Activated CD8-positive, alpha-beta T cell treated with anti-CD3 and anti-CD28 coated beads for 36 hours (primary cell): ENCODE data around the gene ABHD14A. TPM values are rescaled to one million over a fixed set of nuclear protein-coding genes. Genes with fewer than 3 reads are reported as not detected.

ENCODE experiments used
- ATAC-seq: fragments of 200-7000 bp; cut with Tn5 transposase; one replicate; pipeline ENCODE4 v1.10.0; 2021; ENCODE audit warnings: mild to moderate bottlenecking, moderate library complexity
- CTCF ChIA-PET: fragments of 350-600 bp; sonication (Branson Sonifier 250); formaldehyde crosslinking; loops from one replicate; lab custom pipeline; 2021; ENCODE audit warnings: antibody characterized with exemption; lab: Charles Lee
- POLR2A ChIA-PET: fragments of 350-600 bp; sonication (Branson Sonifier 250); formaldehyde crosslinking; loops from one replicate; lab custom pipeline; 2021; ENCODE audit warnings: antibody characterized with exemption; lab: Charles Lee
- DNase-seq: peaks from one replicate; pipeline ENCODE4 v3.0.0-alpha.2; 2020
- H3K27ac Mint-ChIP-seq: one replicate; pipeline ENCODE4 v1.8.0; 2021; ENCODE audit warnings: mild to moderate bottlenecking, mixed read lengths
- H3K27me3 Mint-ChIP-seq: one replicate; pipeline ENCODE4 v1.8.0; 2021; ENCODE audit warnings: mixed read lengths
- H3K36me3 Mint-ChIP-seq: one replicate; pipeline ENCODE4 v1.8.0; 2021; ENCODE audit warnings: low read depth, mixed read lengths
- H3K4me1 Mint-ChIP-seq: one replicate; pipeline ENCODE4 v1.8.0; 2021; ENCODE audit warnings: low read depth, mixed read lengths
- H3K4me3 Mint-ChIP-seq: one replicate; pipeline ENCODE4 v1.8.0; 2021; ENCODE audit warnings: mild to moderate bottlenecking, moderate library complexity, mixed read lengths
- H3K9me3 Mint-ChIP-seq: one replicate; pipeline ENCODE4 v1.8.0; 2021; ENCODE audit warnings: mixed read lengths
- intact Hi-C: fragments of 100-400 bp; cut with micrococcal nuclease; formaldehyde crosslinking; loops from one replicate; pipeline ENCODE4 v1.10.0; 2022
- total RNA-seq, 2 experiments: library from RNA; stranded (reverse); gene quantifications; one replicate each; pipeline ENCODE4 v1.2.3, GENCODE V29; 2021
- TF ChIP-seq, protein P1 (sequence below): fragments of 200-600 bp; IDR thresholded peaks from one replicate; pipeline ENCODE4 v1.8.0; 2022; ENCODE audit warnings: antibody characterized with exemption, mild to moderate bottlenecking

ABHD14A gene
- total RNA-seq, 2 experiments from 2014 or later, result 8.9 to 9.5 TPM

- ATAC-seq, result no peak
- POLR2A ChIA-PET, result no interaction called here
- H3K4me1 Mint-ChIP-seq, result no peaks in the 10 kb centered on the region
These were observed 39.1 kb downstream of the ABHD14A start for GRCh38 chr3:52013802-52014598.

DNA sequence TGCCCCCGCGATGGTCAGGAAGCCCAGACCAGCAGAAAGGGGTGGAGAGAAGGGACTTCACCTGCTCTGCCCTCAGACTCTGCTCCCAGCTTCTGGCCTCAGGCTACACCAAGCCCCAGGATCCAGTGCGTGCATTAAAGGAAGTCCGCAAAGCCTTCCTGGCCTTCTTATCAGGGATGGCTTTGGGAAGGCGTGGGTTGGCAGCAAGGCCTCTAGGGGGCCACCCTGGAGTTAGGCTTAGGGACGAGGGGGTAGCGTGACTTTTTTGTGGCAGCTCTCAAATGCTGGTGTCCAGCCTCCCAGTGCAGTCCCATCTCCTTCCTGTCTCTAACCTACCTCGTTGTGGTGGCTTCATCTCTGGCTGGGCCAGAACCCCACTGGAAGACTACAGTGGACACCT is 39.7 kb downstream of the ABHD14A start:
- DNase-seq, result no peak
- no peak for ATAC-seq
- ChIA-PET CTCF (interaction anchor here (0.9 to 1.9 kb wide), 5 partner anchors 12 to 130 kb away, joined by 3 to 7 read pairs (median 6); no protein-coding TSS in a partner anchor), POLR2A (no interaction called here)
- no peaks in the 10 kb centered on the region for H3K4me1 Mint-ChIP-seq
- TF ChIP-seq, protein P1, sequence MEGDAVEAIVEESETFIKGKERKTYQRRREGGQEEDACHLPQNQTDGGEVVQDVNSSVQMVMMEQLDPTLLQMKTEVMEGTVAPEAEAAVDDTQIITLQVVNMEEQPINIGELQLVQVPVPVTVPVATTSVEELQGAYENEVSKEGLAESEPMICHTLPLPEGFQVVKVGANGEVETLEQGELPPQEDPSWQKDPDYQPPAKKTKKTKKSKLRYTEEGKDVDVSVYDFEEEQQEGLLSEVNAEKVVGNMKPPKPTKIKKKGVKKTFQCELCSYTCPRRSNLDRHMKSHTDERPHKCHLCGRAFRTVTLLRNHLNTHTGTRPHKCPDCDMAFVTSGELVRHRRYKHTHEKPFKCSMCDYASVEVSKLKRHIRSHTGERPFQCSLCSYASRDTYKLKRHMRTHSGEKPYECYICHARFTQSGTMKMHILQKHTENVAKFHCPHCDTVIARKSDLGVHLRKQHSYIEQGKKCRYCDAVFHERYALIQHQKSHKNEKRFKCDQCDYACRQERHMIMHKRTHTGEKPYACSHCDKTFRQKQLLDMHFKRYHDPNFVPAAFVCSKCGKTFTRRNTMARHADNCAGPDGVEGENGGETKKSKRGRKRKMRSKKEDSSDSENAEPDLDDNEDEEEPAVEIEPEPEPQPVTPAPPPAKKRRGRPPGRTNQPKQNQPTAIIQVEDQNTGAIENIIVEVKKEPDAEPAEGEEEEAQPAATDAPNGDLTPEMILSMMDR, result no peak
- intact Hi-C loops, result no loop called here
- no peak overlapping the region for H3K27ac Mint-ChIP-seq
- no peaks in the 10 kb centered on the region for H3K36me3 Mint-ChIP-seq
- no peak overlapping the region for H3K4me3 Mint-ChIP-seq
- H3K27me3 Mint-ChIP-seq, result no peaks in the 10 kb centered on the region
- H3K9me3 Mint-ChIP-seq, result no peaks in the 10 kb centered on the region

More at GRCh38 chr3:52013802-52014598, 39.1 kb downstream of the ABHD14A start:
- DNase-seq, result no peak
- Mint-ChIP-seq H3K4me3 (no peak overlapping the region), H3K36me3 (no peaks in the 10 kb centered on the region), H3K27ac (no peak overlapping the region), H3K27me3 (no peaks in the 10 kb centered on the region), H3K9me3 (no peaks in the 10 kb centered on the region)
- intact Hi-C loops, result no loop called here
- CTCF ChIA-PET, result interaction anchor here (0.9 to 1.9 kb wide), 7 partner anchors 10 to 131 kb away, joined by 3 to 7 read pairs (median 5); no protein-coding TSS in a partner anchor
- TF ChIP-seq, protein P1, result no peak

DNA sequence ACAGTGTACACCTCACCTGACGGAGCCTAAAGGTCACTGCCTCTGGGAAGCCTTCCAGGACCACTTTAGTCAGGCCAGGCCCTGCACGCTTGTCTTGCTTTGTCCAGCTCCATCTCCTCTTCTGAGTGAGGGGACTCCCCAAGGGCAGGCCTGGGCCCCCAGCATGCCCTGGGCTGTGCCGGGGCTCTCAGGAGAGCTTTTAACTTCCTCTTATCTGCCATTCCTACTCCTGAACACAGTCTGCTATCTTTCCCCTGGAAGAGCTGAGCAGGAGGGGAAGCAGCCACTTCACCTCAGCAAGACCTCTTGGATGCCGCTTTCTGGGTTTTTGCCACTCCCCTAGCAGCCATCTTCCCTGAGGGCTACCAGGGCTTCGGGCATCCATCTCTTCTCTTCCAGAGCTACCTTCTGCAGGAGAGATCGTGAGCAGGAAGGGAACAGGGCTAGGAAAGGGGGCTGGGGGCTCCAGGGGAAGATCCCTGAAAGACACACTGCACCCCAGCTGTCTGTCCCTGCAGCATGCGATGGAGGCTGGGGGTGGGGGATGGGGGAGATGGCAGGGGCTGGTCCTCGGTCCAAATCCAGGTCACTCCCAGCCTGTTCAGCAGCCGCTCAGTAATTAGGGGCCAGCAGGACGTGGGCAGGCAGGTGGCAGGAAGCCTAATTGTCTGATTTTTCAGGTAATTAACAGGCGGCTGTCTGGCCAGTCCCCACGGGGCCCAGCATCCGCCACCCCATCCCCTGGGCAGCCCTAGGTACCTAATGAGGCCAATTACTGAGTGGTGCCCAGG is 40.8 kb downstream of the ABHD14A start:
- intact Hi-C loops, result no loop called here
- POLR2A ChIA-PET, result no interaction called here
- H3K4me3 Mint-ChIP-seq, result no peak overlapping the region

GRCh38 chr3:52017586-52017985 is 42.7 kb downstream of the ABHD14A start:
- no peaks in the 10 kb centered on the region for H3K4me1 Mint-ChIP-seq
- ChIA-PET POLR2A (no interaction called here), CTCF (no interaction called here)
- no peaks in the 10 kb centered on the region for H3K36me3 Mint-ChIP-seq
- H3K27me3 Mint-ChIP-seq, result no peaks in the 10 kb centered on the region
- TF ChIP-seq, protein P1, result no peak
- no peak overlapping the region for H3K27ac Mint-ChIP-seq
- H3K9me3 Mint-ChIP-seq, result no peaks in the 10 kb centered on the region
- intact Hi-C loops, result no loop called here
- no peak overlapping the region for H3K4me3 Mint-ChIP-seq
- DNase-seq (no peak), ATAC-seq (no peak)

More for the DNA sequence above, 40.8 kb downstream of the ABHD14A start:
- H3K9me3 Mint-ChIP-seq, result no peaks in the 10 kb centered on the region
- H3K27me3 Mint-ChIP-seq, result no peaks in the 10 kb centered on the region
- CTCF ChIA-PET, result interaction anchor here (0.9 to 1.9 kb wide), 4 partner anchors 13 to 139 kb away, joined by 3 to 6 read pairs (median 3); partner anchors contain the start of gene POC1A
- H3K4me1 Mint-ChIP-seq, result no peaks in the 10 kb centered on the region
- no peak for ATAC-seq
- TF ChIP-seq, protein P1, result no peak
- DNase-seq, result no peak
- H3K27ac Mint-ChIP-seq, result no peak overlapping the region
- H3K36me3 Mint-ChIP-seq, result no peaks in the 10 kb centered on the region
